H9 (cell line): ENCODE data around the gene PRG2. TPM values are rescaled to one million over a fixed set of nuclear protein-coding genes. Genes with fewer than 3 reads are reported as not detected.

Source experiments
- DNase-seq: peaks from one replicate; pipeline ENCODE4 v3.0.0-alpha.2; 2017
- H2AFZ ChIP-seq: one replicate; pipeline ENCODE4 v1.6.1; 2013; ENCODE audit warnings: mild to moderate bottlenecking, low read length, control low read depth, moderate library complexity
- H2AK5ac ChIP-seq: 2 replicates; pipeline ENCODE4 v1.6.1; 2013; ENCODE audit warnings: low read length, control low read depth, mixed read lengths; ENCODE audit not compliant: insufficient read length
- H2BK120ac ChIP-seq: one replicate; pipeline ENCODE4 v1.6.1; 2013; ENCODE audit warnings: low read depth, mild to moderate bottlenecking, low read length, control low read depth, inconsistent platforms; ENCODE audit not compliant: poor library complexity, severe bottlenecking
- H2BK12ac ChIP-seq: 2 replicates; pipeline ENCODE4 v1.6.1; 2013; ENCODE audit warnings: low read length, control low read depth, mixed read lengths, low read depth; ENCODE audit not compliant: insufficient read length
- H2BK15ac ChIP-seq: 2 replicates; pipeline ENCODE4 v1.6.1; 2013; ENCODE audit warnings: low read depth, low read length, control low read depth
- H2BK20ac ChIP-seq: one replicate; pipeline ENCODE4 v1.6.1; 2013; ENCODE audit warnings: low read depth, mild to moderate bottlenecking, low read length, control low read depth, inconsistent platforms; ENCODE audit not compliant: poor library complexity, severe bottlenecking
- H2BK5ac ChIP-seq: 2 replicates; pipeline ENCODE4 v1.6.1; 2013; ENCODE audit warnings: low read length, control low read depth, mixed read lengths; ENCODE audit not compliant: insufficient read length
- H3K14ac ChIP-seq: 2 replicates; pipeline ENCODE4 v1.6.1; 2013; ENCODE audit warnings: low read length, control low read depth; ENCODE audit not compliant: insufficient read depth
- H3K18ac ChIP-seq: 2 replicates; pipeline ENCODE4 v1.6.1; 2013; ENCODE audit warnings: low read depth, mild to moderate bottlenecking, mixed read lengths, low read length, control low read depth; ENCODE audit not compliant: insufficient read length
- H3K23ac ChIP-seq: 2 replicates; pipeline ENCODE4 v1.6.1; 2013; ENCODE audit warnings: low read length, control low read depth, mixed read lengths, low read depth; ENCODE audit not compliant: insufficient read length
- H3K23me2 ChIP-seq: 2 replicates; pipeline ENCODE4 v1.6.1; 2013; ENCODE audit warnings: low read depth, mild to moderate bottlenecking, mixed read lengths, low read length, control low read depth; ENCODE audit not compliant: insufficient read length, poor library complexity, severe bottlenecking
- H3K27ac ChIP-seq: 2 replicates; pipeline ENCODE4 v1.5.1; 2013; ENCODE audit warnings: low read length, control low read depth, mixed read lengths, low read depth; ENCODE audit not compliant: insufficient read length
- H3K27me3 ChIP-seq: 2 replicates; pipeline ENCODE4 v1.6.1; 2013; ENCODE audit warnings: low read length, control low read depth, inconsistent platforms; ENCODE audit not compliant: insufficient read depth
- H3K4ac ChIP-seq: 2 replicates; pipeline ENCODE4 v1.6.1; 2013; ENCODE audit warnings: low read depth, mild to moderate bottlenecking, control low read depth, inconsistent platforms, low read length, moderate library complexity
- H3K4me1 ChIP-seq: 2 replicates; pipeline ENCODE4 v1.6.1; 2013; ENCODE audit warnings: low read length, control low read depth, inconsistent platforms; ENCODE audit not compliant: insufficient read depth
- H3K4me2 ChIP-seq: 2 replicates; pipeline ENCODE4 v1.6.1; 2013; ENCODE audit warnings: low read length, control low read depth, mixed read lengths; ENCODE audit not compliant: insufficient read length, insufficient read depth
- H3K56ac ChIP-seq: 2 replicates; pipeline ENCODE4 v1.6.1; 2013; ENCODE audit warnings: low read depth, mild to moderate bottlenecking, mixed read lengths, low read length, control low read depth; ENCODE audit not compliant: insufficient read length
- H3K79me1 ChIP-seq: 2 replicates; pipeline ENCODE4 v1.6.1; 2013; ENCODE audit warnings: low read depth, mild to moderate bottlenecking, moderate library complexity, low read length, control low read depth, inconsistent platforms; ENCODE audit not compliant: insufficient read depth, poor library complexity, severe bottlenecking
- H3K79me2 ChIP-seq: 2 replicates; pipeline ENCODE4 v1.6.1; 2013; ENCODE audit warnings: low read length, control low read depth, inconsistent platforms; ENCODE audit not compliant: insufficient read depth
- H3K9ac ChIP-seq: 2 replicates; pipeline ENCODE4 v1.6.1; 2013; ENCODE audit warnings: low read length, control low read depth, mixed read lengths; ENCODE audit not compliant: insufficient read length; ENCODE audit errors: extremely low read depth
- H3K9me3 ChIP-seq: one replicate; pipeline ENCODE4 v1.6.1; 2013; ENCODE audit warnings: low read depth, low read length, inconsistent platforms; ENCODE audit not compliant: control insufficient read depth
- H3T11ph ChIP-seq: one replicate; pipeline ENCODE4 v1.6.1; 2013; ENCODE audit warnings: mild to moderate bottlenecking, low read length, control low read depth, inconsistent platforms
- H4K20me1 ChIP-seq: one replicate; pipeline ENCODE4 v1.6.1; 2013; ENCODE audit not compliant: control insufficient read depth, insufficient read length, insufficient read depth
- H4K5ac ChIP-seq: 2 replicates; pipeline ENCODE4 v1.6.1; 2013; ENCODE audit warnings: low read depth, mild to moderate bottlenecking, mixed read lengths, low read length, control low read depth; ENCODE audit not compliant: insufficient read length
- H4K8ac ChIP-seq: replicated peaks from 2 replicates; pipeline ENCODE4 v1.6.1; 2013; ENCODE audit warnings: low read length, control low read depth, mixed read lengths, low read depth; ENCODE audit not compliant: insufficient read length
- H4K91ac ChIP-seq: 2 replicates; pipeline ENCODE4 v1.6.1; 2013; ENCODE audit warnings: low read depth, mild to moderate bottlenecking, moderate library complexity, mixed read lengths, low read length, control low read depth; ENCODE audit not compliant: insufficient read length
- H3K27ac Mint-ChIP-seq, 3 experiments: 2 replicates in 2 of 3; 3 replicates in 1 of 3; pipeline ENCODE4 v1.8.0; 2020 to 2021; ENCODE audit warnings: mixed read lengths in 3 of 3, mild to moderate bottlenecking in 1 of 3, moderate library complexity in 1 of 3
- H3K27me3 Mint-ChIP-seq: 2 replicates; pipeline ENCODE4 v1.8.0; 2021; ENCODE audit warnings: low read depth, mild to moderate bottlenecking, moderate library complexity, mixed read lengths
- H3K36me3 Mint-ChIP-seq, 3 experiments: 2 replicates in 2 of 3; 3 replicates in 1 of 3; pipeline ENCODE4 v1.8.0; 2020 to 2021; ENCODE audit warnings: low read depth in 3 of 3, mixed read lengths in 3 of 3; ENCODE audit not compliant: insufficient read depth in 1 of 3
- H3K4me1 Mint-ChIP-seq, 2 experiments: 2 replicates each; pipeline ENCODE4 v1.8.0; 2020; ENCODE audit warnings: mixed read lengths in 2 of 2
- H3K4me3 Mint-ChIP-seq, 2 experiments: 2 replicates in 1 of 2; 3 replicates in 1 of 2; pipeline ENCODE4 v1.8.0; 2020 to 2021; ENCODE audit warnings: mild to moderate bottlenecking in 2 of 2, mixed read lengths in 2 of 2, moderate library complexity in 1 of 2
- H3K9me3 Mint-ChIP-seq, 2 experiments: 2 replicates in 1 of 2; 3 replicates in 1 of 2; pipeline ENCODE4 v1.8.0; 2020; ENCODE audit warnings: mild to moderate bottlenecking in 2 of 2, mixed read lengths in 2 of 2, moderate library complexity in 1 of 2
- WGBS: extraction: QIAGEN DNeasy Blood & Tissue Kit; methylation state at CpG from one replicate; pipeline ENCODE4 v1.1.7; 2013; ENCODE audit warnings: missing lambda C conversion rate, low lambda C conversion rate, mixed read lengths; ENCODE audit not compliant: insufficient read length; ENCODE audit errors: extremely low coverage; 5-methylcytosine and 5-hydroxymethylcytosine counted together
- total RNA-seq: library from RNA; stranded (reverse); gene quantifications from 2 replicates; pipeline ENCODE4 v1.2.1, GENCODE V29; 2021
- TF ChIP-seq, protein P1 (sequence below): fragments of 200-600 bp; sonication (generic); conservative IDR thresholded peaks from 3 replicates; pipeline ENCODE4 v1.8.0; 2021; ENCODE audit warnings: antibody characterized with exemption, mild to moderate bottlenecking

The PRG2 gene
- total RNA-seq, 1 experiment from 2014 or later = not detected

DNA sequence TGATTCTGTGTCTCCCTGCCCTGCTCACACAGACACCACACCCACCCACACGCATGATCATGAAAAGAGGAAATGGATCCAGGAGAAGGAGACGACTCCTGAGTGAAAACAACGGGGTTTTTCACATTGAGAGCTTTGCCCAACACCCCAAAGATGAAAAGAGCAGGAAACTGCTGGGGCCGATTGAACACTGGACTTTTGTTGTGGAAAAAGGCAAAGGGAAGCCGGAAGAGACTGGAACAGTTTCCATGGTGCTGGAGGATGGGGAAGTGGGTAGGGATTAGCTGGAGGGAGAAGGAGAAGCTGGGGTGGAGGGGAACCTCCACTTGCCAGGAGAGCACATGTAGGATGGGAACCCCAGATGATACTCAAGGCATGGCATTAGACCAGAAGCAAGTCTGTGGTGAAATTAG, 41.7 kb upstream of the PRG2 start:
- Histone ChIP-seq H3K9me3 (no peaks in the 10 kb centered on the region), H3K27me3 (peaks cover 3% of the 10 kb centered on the region; the same call in 1 of the 2 replicates), H4K91ac (no peak overlapping the region), H2AK5ac (no peak overlapping the region), H3T11ph (no peak overlapping the region), H3K79me2 (no peaks in the 10 kb centered on the region), H3K27ac (no peak overlapping the region), H3K4ac (no peak overlapping the region), H4K5ac (no peak overlapping the region), H4K20me1 (no peaks in the 10 kb centered on the region), H3K4me2 (no peak overlapping the region), H3K79me1 (no peaks in the 10 kb centered on the region), H2BK20ac (no peak overlapping the region), H4K8ac (no peak overlapping the region), H2BK15ac (no peak overlapping the region), H2BK120ac (no peak overlapping the region), H3K23me2 (no peaks in the 10 kb centered on the region), H3K23ac (no peak overlapping the region), H2BK5ac (no peak overlapping the region), H2AFZ (no peak overlapping the region), H3K56ac (no peak overlapping the region), H3K14ac (no peak overlapping the region), H3K18ac (no peak overlapping the region), H3K4me1 (peaks cover 2% of the 10 kb centered on the region; the same call in 1 of the 2 replicates), H2BK12ac (no peak overlapping the region), H3K9ac (no peak overlapping the region)
- H3K27me3 Mint-ChIP-seq = peaks cover 49% of the 10 kb centered on the region
- H3K9me3 Mint-ChIP-seq = no peaks in the 10 kb centered on the region
- peaks cover 9 to 12% of the 10 kb centered on the region in 2 experiments; a peak in 3 of 4 replicates for H3K4me1 Mint-ChIP-seq
- H3K27ac Mint-ChIP-seq = no peak overlapping the region; a peak in 1 of 7 replicates
- no CpG with 5 or more reads among the region's 5 CpGs for WGBS
- TF ChIP-seq, protein P1, sequence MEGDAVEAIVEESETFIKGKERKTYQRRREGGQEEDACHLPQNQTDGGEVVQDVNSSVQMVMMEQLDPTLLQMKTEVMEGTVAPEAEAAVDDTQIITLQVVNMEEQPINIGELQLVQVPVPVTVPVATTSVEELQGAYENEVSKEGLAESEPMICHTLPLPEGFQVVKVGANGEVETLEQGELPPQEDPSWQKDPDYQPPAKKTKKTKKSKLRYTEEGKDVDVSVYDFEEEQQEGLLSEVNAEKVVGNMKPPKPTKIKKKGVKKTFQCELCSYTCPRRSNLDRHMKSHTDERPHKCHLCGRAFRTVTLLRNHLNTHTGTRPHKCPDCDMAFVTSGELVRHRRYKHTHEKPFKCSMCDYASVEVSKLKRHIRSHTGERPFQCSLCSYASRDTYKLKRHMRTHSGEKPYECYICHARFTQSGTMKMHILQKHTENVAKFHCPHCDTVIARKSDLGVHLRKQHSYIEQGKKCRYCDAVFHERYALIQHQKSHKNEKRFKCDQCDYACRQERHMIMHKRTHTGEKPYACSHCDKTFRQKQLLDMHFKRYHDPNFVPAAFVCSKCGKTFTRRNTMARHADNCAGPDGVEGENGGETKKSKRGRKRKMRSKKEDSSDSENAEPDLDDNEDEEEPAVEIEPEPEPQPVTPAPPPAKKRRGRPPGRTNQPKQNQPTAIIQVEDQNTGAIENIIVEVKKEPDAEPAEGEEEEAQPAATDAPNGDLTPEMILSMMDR = no peak
- DNase-seq = no peak
- no peak overlapping the region for H3K4me3 Mint-ChIP-seq
- H3K36me3 Mint-ChIP-seq = no peaks in the 10 kb centered on the region
